ENCODE data around the gene HOXD3. TPM values are rescaled to one million over a fixed set of nuclear protein-coding genes. Genes with fewer than 3 reads are reported as not detected.

Gene HOXD3
- total RNA-seq, 3 donors from 2014 or later (not counting 1 experiment from before 2014, with no cell fraction given) = not detected

- DNase-seq = no peak
- H3K9me3 ChIP-seq (ENCODE audit: control insufficient read depth, insufficient read depth, low read length) = no peaks in the 10 kb centered on the region
- H3K36me3 ChIP-seq (ENCODE audit: control insufficient read depth, insufficient read depth, low read length) = no peaks in the 10 kb centered on the region
- H3K27me3 ChIP-seq (ENCODE audit: control insufficient read depth, insufficient read depth, low read length) = peaks cover 79% of the 10 kb centered on the region
- Mint-ChIP-seq H3K27ac (no peak overlapping the region), H3K27me3 (ENCODE audit: low read depth in 2 of 2) (peaks cover 66% of the 10 kb centered on the region in 2 donors), H3K4me3 (no peak overlapping the region), H3K4me1 (peaks cover 10 to 16% of the 10 kb centered on the region in 2 donors), H3K36me3 (peaks cover 8% of the 10 kb centered on the region), H3K9me3 (no peaks in the 10 kb centered on the region)
- no peak for ATAC-seq
- no peak overlapping the region for H3K4me3 ChIP-seq (ENCODE audit: low read length)
- peaks cover 25% of the 10 kb centered on the region for H3K4me1 ChIP-seq (ENCODE audit: control insufficient read depth, insufficient read depth, low read length)
- TF ChIP-seq, protein P1, sequence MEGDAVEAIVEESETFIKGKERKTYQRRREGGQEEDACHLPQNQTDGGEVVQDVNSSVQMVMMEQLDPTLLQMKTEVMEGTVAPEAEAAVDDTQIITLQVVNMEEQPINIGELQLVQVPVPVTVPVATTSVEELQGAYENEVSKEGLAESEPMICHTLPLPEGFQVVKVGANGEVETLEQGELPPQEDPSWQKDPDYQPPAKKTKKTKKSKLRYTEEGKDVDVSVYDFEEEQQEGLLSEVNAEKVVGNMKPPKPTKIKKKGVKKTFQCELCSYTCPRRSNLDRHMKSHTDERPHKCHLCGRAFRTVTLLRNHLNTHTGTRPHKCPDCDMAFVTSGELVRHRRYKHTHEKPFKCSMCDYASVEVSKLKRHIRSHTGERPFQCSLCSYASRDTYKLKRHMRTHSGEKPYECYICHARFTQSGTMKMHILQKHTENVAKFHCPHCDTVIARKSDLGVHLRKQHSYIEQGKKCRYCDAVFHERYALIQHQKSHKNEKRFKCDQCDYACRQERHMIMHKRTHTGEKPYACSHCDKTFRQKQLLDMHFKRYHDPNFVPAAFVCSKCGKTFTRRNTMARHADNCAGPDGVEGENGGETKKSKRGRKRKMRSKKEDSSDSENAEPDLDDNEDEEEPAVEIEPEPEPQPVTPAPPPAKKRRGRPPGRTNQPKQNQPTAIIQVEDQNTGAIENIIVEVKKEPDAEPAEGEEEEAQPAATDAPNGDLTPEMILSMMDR (IDR thresholded peaks at IDR 0.05) = no peak
- H3K27ac ChIP-seq (ENCODE audit: low read length) = no peak overlapping the region
- 18% methylated on average over 6 of the region's 6 CpGs for WGBS (ENCODE audit: insufficient coverage)
- intact Hi-C loops (cut with micrococcal nuclease) = loop anchor here (5.0 kb wide), 3 partner anchors 512 to 1037 kb away; no protein-coding TSS in a partner anchor
These were observed 31.4 kb upstream of the HOXD3 start for GRCh38 chr2:176125772-176126054.

- peak overlapping the region; percentile 40 for H3K4me3 Mint-ChIP-seq
- no peaks in the 10 kb centered on the region for H3K9me3 Mint-ChIP-seq
- peaks cover 22 to 27% of the 10 kb centered on the region in 2 donors for H3K4me1 Mint-ChIP-seq
- intact Hi-C loops (cut with micrococcal nuclease) = loop anchor here (1.0 to 5.0 kb wide), 6 partner anchors 328 to 1035 kb away; no protein-coding TSS in a partner anchor
- Histone ChIP-seq H3K4me3 (ENCODE audit: low read length) (no peak overlapping the region), H3K27ac (ENCODE audit: low read length) (no peak overlapping the region), H3K9me3 (ENCODE audit: control insufficient read depth, insufficient read depth, low read length) (no peaks in the 10 kb centered on the region), H3K36me3 (ENCODE audit: control insufficient read depth, insufficient read depth, low read length) (no peaks in the 10 kb centered on the region), H3K27me3 (ENCODE audit: control insufficient read depth, insufficient read depth, low read length) (peaks cover 82% of the 10 kb centered on the region), H3K4me1 (ENCODE audit: control insufficient read depth, insufficient read depth, low read length) (peaks cover 26% of the 10 kb centered on the region)
- H3K27ac Mint-ChIP-seq = peak overlapping the region in 1 of 2 donors; percentile 18
- ATAC-seq = peak in 1 of 3 donors; percentile 32
- TF ChIP-seq, protein P1 (IDR thresholded peaks at IDR 0.05) = peak; percentile 93
- peak; percentile 57 to 87 for DNase-seq
- peaks cover 69 to 75% of the 10 kb centered on the region in 2 donors for H3K27me3 Mint-ChIP-seq (ENCODE audit: low read depth in 2 of 2)
- H3K36me3 Mint-ChIP-seq = peaks cover 17% of the 10 kb centered on the region
- 9% methylated on average over 7 of the region's 13 CpGs for WGBS (ENCODE audit: insufficient coverage)
These were observed 30.0 kb upstream of the HOXD3 start for GRCh38 chr2:176126929-176127773.

- peak overlapping the region; percentile 78 for H3K4me3 Mint-ChIP-seq
- 24% methylated on average over 3 of the region's 4 CpGs for WGBS (ENCODE audit: insufficient coverage)
- peaks cover 28 to 33% of the 10 kb centered on the region in 2 donors for H3K4me1 Mint-ChIP-seq
- H3K9me3 Mint-ChIP-seq = no peaks in the 10 kb centered on the region
- no peak overlapping the region for H3K4me3 ChIP-seq (ENCODE audit: low read length)
- no peaks in the 10 kb centered on the region for H3K9me3 ChIP-seq (ENCODE audit: control insufficient read depth, insufficient read depth, low read length)
- H3K4me1 ChIP-seq (ENCODE audit: control insufficient read depth, insufficient read depth, low read length) = peaks cover 26% of the 10 kb centered on the region
- H3K27ac Mint-ChIP-seq = peak overlapping the region in 1 of 2 donors; percentile 54
- peaks cover 70 to 81% of the 10 kb centered on the region in 2 donors for H3K27me3 Mint-ChIP-seq (ENCODE audit: low read depth in 2 of 2)
- no peaks in the 10 kb centered on the region for H3K36me3 ChIP-seq (ENCODE audit: control insufficient read depth, insufficient read depth, low read length)
- no peak overlapping the region for H3K27ac ChIP-seq (ENCODE audit: low read length)
- peaks cover 84% of the 10 kb centered on the region for H3K27me3 ChIP-seq (ENCODE audit: control insufficient read depth, insufficient read depth, low read length)
- ATAC-seq (no peak), DNase-seq (no peak)
- H3K36me3 Mint-ChIP-seq = peaks cover 22% of the 10 kb centered on the region
- TF ChIP-seq, protein P1 (IDR thresholded peaks at IDR 0.05) = no peak
- intact Hi-C loops (cut with micrococcal nuclease) = loop anchor here (1.0 to 5.0 kb wide), 6 partner anchors 328 to 1035 kb away; no protein-coding TSS in a partner anchor
These were observed 29.4 kb upstream of the HOXD3 start for GRCh38 chr2:176127774-176128072.
